Pancreas (tissue), 10 donors: ENCODE data around the gene MEGF6. TPM values are rescaled to one million over a fixed set of nuclear protein-coding genes. Genes with fewer than 3 reads are reported as not detected.

ENCODE experiments used
- ATAC-seq, 4 donors: fragments of 200-7000 bp; cut with Tn5 transposase; one replicate each; pipeline versions ENCODE4 v1.8.0 to v1.9.1; 2020; ENCODE audit warnings: mild to moderate bottlenecking in 4 of 4, moderate library complexity in 4 of 4
- DNase-seq, 6 donors: peaks; one replicate each; pipeline ENCODE4 v3.0.0-alpha.2; 2020
- FAIRE-seq: peaks from 2 replicates; lab custom pipeline; 2012; peaks lifted over from hg19 to GRCh38; lab: Jason Lieb, UNC
- H3K27ac ChIP-seq, 4 donors: fragments of 200-600 bp; sonication (generic); 1 replicate in 3 of 4; 2 replicates in 1 of 4; pipeline versions ENCODE4 v1.5.0 to v1.8.0; 2020
- H3K27me3 ChIP-seq, 4 donors: fragments of 200-600 bp; one replicate each; pipeline ENCODE4 v1.8.0; 2021
- H3K36me3 ChIP-seq, 3 donors: fragments of 200-600 bp; sonication (generic) in 1 of 3; one replicate each; pipeline versions ENCODE4 v1.5.0 to v1.8.0; 2020 to 2021
- H3K4me1 ChIP-seq, 3 donors: fragments of 200-600 bp; one replicate each; pipeline ENCODE4 v1.8.0; 2021
- H3K4me3 ChIP-seq, 4 donors: fragments of 200-600 bp; sonication (generic) in 2 of 4; one replicate each; pipeline versions ENCODE4 v1.5.0 to v1.8.0; 2020 to 2021
- H3K9me3 ChIP-seq, 4 donors: fragments of 200-600 bp; one replicate each; pipeline ENCODE4 v1.8.0; 2021
- CTCF ChIP-seq, 4 donors: fragments of 200-600 bp; sonication (generic) in 3 of 4; IDR thresholded peaks; one replicate each; pipeline versions ENCODE4 v1.5.0 to v1.8.0; 2021; ENCODE audit warnings: antibody characterized with exemption in 4 of 4
- WGBS, 2 donors: extraction: QIAGEN DNeasy Blood & Tissue Kit; methylation state at CpG; one replicate each; pipeline ENCODE4 v1.1.7; 2013; 5-methylcytosine and 5-hydroxymethylcytosine counted together
- intact Hi-C, 3 donors: fragments of 100-400 bp; cut with DNase I; formaldehyde crosslinking; loops; one replicate each; pipeline versions ENCODE4 v1.11.1 to v1.14.2; 2022
- polyA plus RNA-seq, 2 donors: library from polyadenylated mRNA; stranded (reverse); fragments of 200-250 nt; gene quantifications; one replicate each; pipeline ENCODE4 v1.2.3, GENCODE V29; 2013
- total RNA-seq, 6 donors: library from RNA; stranded (reverse); fragmentation: NEBNext Ultra II Directional in 4 of 6; extraction: Animal tissue kit (Norgen Biotek cat#: 25700) in 4 of 6; gene quantifications; one replicate each; pipeline versions ENCODE4 v1.2.1 to v1.2.4, GENCODE V29; 2021 to 2023
- donor health status: healthy with polysubstance abuse.
- donor health status: DM: no; HTN: no; CAD: no; lungs with moderate emphysema.
- donor health status: DM: no; HTN: no; CAD: no.
- donor health status: control.
- donor health status: control.
- donor health status: Bipolar disorder and iron deficiency.
- donor health status: DM: yes; HTN: yes; CAD: no.
- donor health status: DM: no; HTN: no; CAD: no.
- donor health status: DM: no; HTN: no; CAD: no.
- donor health status: DM: yes; HTN: yes; CAD: no.

MEGF6 gene
- total and polyA plus RNA-seq, 8 donors: 2.6 to 20.0 (median 8.4) TPM

- TF ChIP-seq CTCF (IDR thresholded peaks at IDR 0.05): no peak
- no peak for ATAC-seq
- Histone ChIP-seq H3K9me3 (no peaks in the 10 kb centered on the region), H3K36me3 (no peaks in the 10 kb centered on the region), H3K4me1 (peaks cover 6 to 10% (median 6%) of the 10 kb centered on the region in 3 donors), H3K27me3 (peaks cover 0 to 8% (median 0%) of the 10 kb centered on the region in 4 donors), H3K4me3 (no peak overlapping the region), H3K27ac (no peak overlapping the region)
- FAIRE-seq: no peak
- intact Hi-C loops: no loop called here
- DNase-seq: no peak
- WGBS, 2 donors: 65 to 67% methylated on average over 7 of the region's 7 CpGs
These were observed 815 bp upstream of the MEGF6 start for GRCh38 chr1:3612123-3612522.

GRCh38 chr1:3610527-3611169 is 660 bp downstream of the MEGF6 start:
- H3K36me3 ChIP-seq: no peaks in the 10 kb centered on the region
- DNase-seq (peak in 1 of 6 donors; percentile 48), ATAC-seq (peak in 1 of 4 donors; percentile 9), FAIRE-seq (no peak)
- TF ChIP-seq CTCF (IDR thresholded peaks at IDR 0.05): no peak
- H3K4me1 ChIP-seq: peaks cover 6 to 10% (median 6%) of the 10 kb centered on the region in 3 donors
- intact Hi-C loops: no loop called here
- H3K9me3 ChIP-seq: no peaks in the 10 kb centered on the region
- no peak overlapping the region for H3K27ac ChIP-seq
- WGBS, 2 donors: 3 to 4% methylated on average over 27 of the region's 27 CpGs
- peaks cover 0 to 8% (median 0%) of the 10 kb centered on the region in 4 donors for H3K27me3 ChIP-seq
- peak overlapping the region in 3 of 4 donors; percentile 20 to 46 (median 26) for H3K4me3 ChIP-seq

GRCh38 chr1:3609769-3610526 is 1.4 kb downstream of the MEGF6 start:
- Histone ChIP-seq H3K27me3 (peaks cover 0 to 8% (median 0%) of the 10 kb centered on the region in 4 donors), H3K9me3 (no peaks in the 10 kb centered on the region), H3K4me1 (peaks cover 6 to 10% (median 6%) of the 10 kb centered on the region in 3 donors), H3K36me3 (no peaks in the 10 kb centered on the region), H3K4me3 (no peak overlapping the region), H3K27ac (no peak overlapping the region)
- DNase-seq (peak in 1 of 6 donors; percentile 68), FAIRE-seq (no peak), ATAC-seq (no peak)
- intact Hi-C loops: no loop called here
- WGBS, 2 donors: 52 to 69% methylated on average over 20 to 24 of the region's 24 CpGs
- TF ChIP-seq CTCF (IDR thresholded peaks at IDR 0.05): no peak

- intact Hi-C loops: no loop called here
- TF ChIP-seq CTCF (IDR thresholded peaks at IDR 0.05): no peak
- no peaks in the 10 kb centered on the region for H3K9me3 ChIP-seq
- H3K27ac ChIP-seq: no peak overlapping the region
- 68 to 73% methylated on average over 22 of the region's 22 CpGs for WGBS, 2 donors
- ATAC-seq (no peak), DNase-seq (peak in 1 of 6 donors; percentile 71), FAIRE-seq (no peak)
- H3K4me3 ChIP-seq: no peak overlapping the region
- H3K36me3 ChIP-seq: no peaks in the 10 kb centered on the region
- peaks cover 6 to 10% (median 6%) of the 10 kb centered on the region in 3 donors for H3K4me1 ChIP-seq
- peaks cover 0 to 8% (median 0%) of the 10 kb centered on the region in 4 donors for H3K27me3 ChIP-seq
These were observed 2.1 kb downstream of the MEGF6 start for GRCh38 chr1:3609016-3609768.
